Esophagus squamous epithelium (tissue), 4 donors: ENCODE results near the gene CLEC3B.

Source experiments
- POLR2A ChIP-seq, 4 donors: fragments of 450-650 bp; IDR thresholded peaks; one replicate each; pipeline ENCODE4 v1.6.1; 2017; ENCODE audit warnings: antibody characterized with exemption in 4 of 4, mild to moderate bottlenecking in 4 of 4, moderate library complexity in 3 of 4
- TF ChIP-seq, protein P1 (sequence below), 6 experiments: fragments of 450-650 bp in 4 of 6; fragments of 200-600 bp in 2 of 6; sonication (generic) in 2 of 6; IDR thresholded peaks; one replicate each; pipeline ENCODE4 v1.5.1; 2016 to 2019; ENCODE audit warnings: antibody characterized with exemption in 6 of 6, mild to moderate bottlenecking in 4 of 6, moderate library complexity in 4 of 6

DNA sequence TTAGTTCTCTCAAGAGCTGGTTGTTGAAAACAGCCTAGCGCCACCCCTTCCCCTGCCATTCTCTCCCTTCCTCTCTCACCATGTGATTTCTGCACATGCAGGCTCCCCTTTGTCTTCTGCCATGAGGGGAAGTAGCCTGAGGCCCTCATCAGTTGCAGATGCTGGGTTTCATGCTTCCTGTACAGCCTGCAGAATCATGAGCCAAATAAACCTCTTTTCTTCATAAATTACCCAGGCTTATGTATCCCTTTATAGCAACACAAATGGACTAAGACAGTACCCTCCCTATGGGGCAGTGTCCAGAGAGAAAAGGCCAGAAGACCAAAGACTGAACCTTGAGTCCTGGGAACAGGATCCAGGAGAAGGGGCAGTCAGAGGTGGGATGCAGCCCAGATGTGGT, 54.7 kb downstream of the CLEC3B start:
- TF ChIP-seq, protein P1, sequence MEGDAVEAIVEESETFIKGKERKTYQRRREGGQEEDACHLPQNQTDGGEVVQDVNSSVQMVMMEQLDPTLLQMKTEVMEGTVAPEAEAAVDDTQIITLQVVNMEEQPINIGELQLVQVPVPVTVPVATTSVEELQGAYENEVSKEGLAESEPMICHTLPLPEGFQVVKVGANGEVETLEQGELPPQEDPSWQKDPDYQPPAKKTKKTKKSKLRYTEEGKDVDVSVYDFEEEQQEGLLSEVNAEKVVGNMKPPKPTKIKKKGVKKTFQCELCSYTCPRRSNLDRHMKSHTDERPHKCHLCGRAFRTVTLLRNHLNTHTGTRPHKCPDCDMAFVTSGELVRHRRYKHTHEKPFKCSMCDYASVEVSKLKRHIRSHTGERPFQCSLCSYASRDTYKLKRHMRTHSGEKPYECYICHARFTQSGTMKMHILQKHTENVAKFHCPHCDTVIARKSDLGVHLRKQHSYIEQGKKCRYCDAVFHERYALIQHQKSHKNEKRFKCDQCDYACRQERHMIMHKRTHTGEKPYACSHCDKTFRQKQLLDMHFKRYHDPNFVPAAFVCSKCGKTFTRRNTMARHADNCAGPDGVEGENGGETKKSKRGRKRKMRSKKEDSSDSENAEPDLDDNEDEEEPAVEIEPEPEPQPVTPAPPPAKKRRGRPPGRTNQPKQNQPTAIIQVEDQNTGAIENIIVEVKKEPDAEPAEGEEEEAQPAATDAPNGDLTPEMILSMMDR (IDR thresholded peaks at IDR 0.05): no peak
- TF ChIP-seq POLR2A (IDR thresholded peaks at IDR 0.05): no peak
